Panc1 (cell line): ENCODE measurements around the gene ADH7.

ENCODE experiments used
- POLR2AphosphoS5 ChIP-seq: IDR thresholded peaks from 2 replicates; pipeline ENCODE4 v1.6.1; 2012; ENCODE audit warnings: mild to moderate bottlenecking, low read depth, low read length, moderate library complexity
- TF ChIP-seq, protein P1 (sequence below): fragments of 450-650 bp; IDR thresholded peaks from 2 replicates; pipeline ENCODE4 v1.5.1; 2017; ENCODE audit warnings: mild to moderate bottlenecking
- TF ChIP-seq, protein P2 (sequence below), 2 experiments: IDR thresholded peaks; 2 replicates each; pipeline ENCODE4 v1.6.1; 2011 to 2012; ENCODE audit warnings: low read depth in 2 of 2, control low read depth in 1 of 2, low read length in 1 of 2, mild to moderate bottlenecking in 1 of 2, moderate library complexity in 1 of 2; ENCODE audit not compliant: insufficient read depth in 1 of 2

DNA sequence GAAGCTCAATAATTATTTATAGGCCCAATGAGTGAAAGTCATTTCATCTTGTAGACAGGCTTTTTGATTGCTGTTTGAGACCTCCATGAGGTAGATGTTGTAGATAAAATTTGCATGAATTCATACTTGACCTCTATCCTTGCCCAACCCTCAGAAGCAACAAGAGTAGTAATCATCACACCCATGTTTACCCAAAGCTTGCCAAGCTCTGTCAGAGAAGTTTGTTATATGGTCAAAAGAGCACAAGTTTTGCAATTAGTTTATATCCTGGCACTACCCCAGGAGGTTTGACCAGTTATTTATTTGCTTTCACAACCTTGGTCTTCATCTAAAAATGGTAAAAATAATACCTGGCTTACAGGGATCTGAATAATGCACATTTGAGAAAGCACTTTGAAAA, 20.7 kb downstream of the ADH7 start:
- TF ChIP-seq, protein P1, sequence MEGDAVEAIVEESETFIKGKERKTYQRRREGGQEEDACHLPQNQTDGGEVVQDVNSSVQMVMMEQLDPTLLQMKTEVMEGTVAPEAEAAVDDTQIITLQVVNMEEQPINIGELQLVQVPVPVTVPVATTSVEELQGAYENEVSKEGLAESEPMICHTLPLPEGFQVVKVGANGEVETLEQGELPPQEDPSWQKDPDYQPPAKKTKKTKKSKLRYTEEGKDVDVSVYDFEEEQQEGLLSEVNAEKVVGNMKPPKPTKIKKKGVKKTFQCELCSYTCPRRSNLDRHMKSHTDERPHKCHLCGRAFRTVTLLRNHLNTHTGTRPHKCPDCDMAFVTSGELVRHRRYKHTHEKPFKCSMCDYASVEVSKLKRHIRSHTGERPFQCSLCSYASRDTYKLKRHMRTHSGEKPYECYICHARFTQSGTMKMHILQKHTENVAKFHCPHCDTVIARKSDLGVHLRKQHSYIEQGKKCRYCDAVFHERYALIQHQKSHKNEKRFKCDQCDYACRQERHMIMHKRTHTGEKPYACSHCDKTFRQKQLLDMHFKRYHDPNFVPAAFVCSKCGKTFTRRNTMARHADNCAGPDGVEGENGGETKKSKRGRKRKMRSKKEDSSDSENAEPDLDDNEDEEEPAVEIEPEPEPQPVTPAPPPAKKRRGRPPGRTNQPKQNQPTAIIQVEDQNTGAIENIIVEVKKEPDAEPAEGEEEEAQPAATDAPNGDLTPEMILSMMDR = no peak
- no peak for TF ChIP-seq POLR2AphosphoS5
- TF ChIP-seq, protein P2, sequence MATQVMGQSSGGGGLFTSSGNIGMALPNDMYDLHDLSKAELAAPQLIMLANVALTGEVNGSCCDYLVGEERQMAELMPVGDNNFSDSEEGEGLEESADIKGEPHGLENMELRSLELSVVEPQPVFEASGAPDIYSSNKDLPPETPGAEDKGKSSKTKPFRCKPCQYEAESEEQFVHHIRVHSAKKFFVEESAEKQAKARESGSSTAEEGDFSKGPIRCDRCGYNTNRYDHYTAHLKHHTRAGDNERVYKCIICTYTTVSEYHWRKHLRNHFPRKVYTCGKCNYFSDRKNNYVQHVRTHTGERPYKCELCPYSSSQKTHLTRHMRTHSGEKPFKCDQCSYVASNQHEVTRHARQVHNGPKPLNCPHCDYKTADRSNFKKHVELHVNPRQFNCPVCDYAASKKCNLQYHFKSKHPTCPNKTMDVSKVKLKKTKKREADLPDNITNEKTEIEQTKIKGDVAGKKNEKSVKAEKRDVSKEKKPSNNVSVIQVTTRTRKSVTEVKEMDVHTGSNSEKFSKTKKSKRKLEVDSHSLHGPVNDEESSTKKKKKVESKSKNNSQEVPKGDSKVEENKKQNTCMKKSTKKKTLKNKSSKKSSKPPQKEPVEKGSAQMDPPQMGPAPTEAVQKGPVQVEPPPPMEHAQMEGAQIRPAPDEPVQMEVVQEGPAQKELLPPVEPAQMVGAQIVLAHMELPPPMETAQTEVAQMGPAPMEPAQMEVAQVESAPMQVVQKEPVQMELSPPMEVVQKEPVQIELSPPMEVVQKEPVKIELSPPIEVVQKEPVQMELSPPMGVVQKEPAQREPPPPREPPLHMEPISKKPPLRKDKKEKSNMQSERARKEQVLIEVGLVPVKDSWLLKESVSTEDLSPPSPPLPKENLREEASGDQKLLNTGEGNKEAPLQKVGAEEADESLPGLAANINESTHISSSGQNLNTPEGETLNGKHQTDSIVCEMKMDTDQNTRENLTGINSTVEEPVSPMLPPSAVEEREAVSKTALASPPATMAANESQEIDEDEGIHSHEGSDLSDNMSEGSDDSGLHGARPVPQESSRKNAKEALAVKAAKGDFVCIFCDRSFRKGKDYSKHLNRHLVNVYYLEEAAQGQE (IDR thresholded peaks at IDR 0.05; ENCODE audit: insufficient read depth in 1 of 2, low read depth in 2 of 2, low read length in 1 of 2) = no peak
